OCI-LY7 (cell line): Measurements from ENCODE around the gene SMURF2. TPM values are rescaled to one million over a fixed set of nuclear protein-coding genes. Genes with fewer than 3 reads are reported as not detected.
A peak's percentile ranks its signal among the peaks of the same experiment; 100 is the strongest.

Source experiments
- BruUV-seq: library from RNA; stranded (reverse); fragments of 400-500 nt; replicated peaks from 2 replicates; lab custom pipeline; 2021; lab: Mats Ljungman, UMichigan
- CTCF ChIA-PET: fragments of 300-600 bp; sonication (Branson Sonifier 250); formaldehyde crosslinking; loops from one replicate; lab custom pipeline; 2022; ENCODE audit warnings: antibody characterized with exemption; ENCODE audit not compliant: unreplicated experiment; lab: Charles Lee
- POLR2A ChIA-PET: fragments of 300-600 bp; sonication (Branson Sonifier 250); formaldehyde crosslinking; loops from one replicate; lab custom pipeline; 2022; ENCODE audit warnings: antibody characterized with exemption; lab: Charles Lee
- DNase-seq: peaks from one replicate; pipeline ENCODE4 v3.0.0-alpha.2; 2015; ENCODE audit warnings: low spot score
- H2AFZ ChIP-seq: fragments of 200-600 bp; sonication (generic), shearing (Covaris generic); 2 replicates; pipeline ENCODE4 v1.6.1; 2014; ENCODE audit warnings: mild to moderate bottlenecking, antibody characterized with exemption, low read length, moderate library complexity
- H3K27ac ChIP-seq: fragments of 200-600 bp; sonication (generic); 2 replicates; pipeline ENCODE4 v1.5.1; 2014; ENCODE audit warnings: mixed run types, low read depth, mild to moderate bottlenecking, moderate library complexity, low read length, inconsistent platforms; ENCODE audit not compliant: poor library complexity, severe bottlenecking
- H3K36me3 ChIP-seq: fragments of 200-600 bp; sonication (generic); 2 replicates; pipeline ENCODE4 v1.6.1; 2014; ENCODE audit warnings: mild to moderate bottlenecking, antibody characterized with exemption, low read length, moderate library complexity, mixed read lengths; ENCODE audit not compliant: insufficient read depth
- H3K4me1 ChIP-seq: fragments of 200-600 bp; sonication (generic); 2 replicates; pipeline ENCODE4 v1.5.1; 2014; ENCODE audit warnings: mild to moderate bottlenecking, low read length; ENCODE audit not compliant: insufficient read depth, poor library complexity, severe bottlenecking
- H3K4me2 ChIP-seq: fragments of 200-600 bp; sonication (generic); 2 replicates; pipeline ENCODE4 v1.6.1; 2014; ENCODE audit warnings: mild to moderate bottlenecking, low read length
- H3K4me3 ChIP-seq: fragments of 200-600 bp; sonication (generic); 2 replicates; pipeline ENCODE4 v1.5.1; 2014; ENCODE audit warnings: mild to moderate bottlenecking, low read depth, low read length; ENCODE audit not compliant: poor library complexity, severe bottlenecking
- H3K79me2 ChIP-seq: fragments of 200-600 bp; sonication (generic); 2 replicates; pipeline ENCODE4 v1.6.1; 2016; ENCODE audit warnings: low read depth, mild to moderate bottlenecking, low read length, moderate library complexity, mixed read lengths; ENCODE audit not compliant: insufficient read depth
- H3K9me2 ChIP-seq: fragments of 200-600 bp; sonication (generic); 2 replicates; pipeline ENCODE4 v1.6.1; 2016; ENCODE audit warnings: mild to moderate bottlenecking, low read length, mixed read lengths; ENCODE audit not compliant: insufficient read depth
- H3K9me3 ChIP-seq: fragments of 200-600 bp; sonication (generic); 2 replicates; pipeline ENCODE4 v1.6.1; 2014; ENCODE audit warnings: mild to moderate bottlenecking, mixed run types, low read length, mixed read lengths
- H4K20me1 ChIP-seq: fragments of 200-600 bp; sonication (generic); 2 replicates; pipeline ENCODE4 v1.6.1; 2014; ENCODE audit warnings: mild to moderate bottlenecking, antibody characterized with exemption, low read length, moderate library complexity, mixed read lengths; ENCODE audit not compliant: insufficient read depth
- CTCF ChIP-seq: fragments of 200-600 bp; sonication (generic); conservative IDR thresholded peaks from 2 replicates; pipeline ENCODE4 v1.5.1; 2014; ENCODE audit warnings: mild to moderate bottlenecking, antibody characterized with exemption, low read length, moderate library complexity, mixed read lengths
- EZH2phosphoT487 ChIP-seq: fragments of 200-600 bp; sonication (generic); IDR thresholded peaks from 2 replicates; pipeline ENCODE4 v1.6.1; 2018; ENCODE audit warnings: low read depth, borderline replicate concordance, mild to moderate bottlenecking, mixed run types, antibody characterized with exemption, low read length, moderate library complexity, mixed read lengths
- intact Hi-C: fragments of 100-400 bp; cut with micrococcal nuclease; formaldehyde crosslinking; loops from one replicate; pipeline ENCODE4 v1.10.0; 2022; ENCODE audit not compliant: unreplicated experiment
- total RNA-seq, 2 experiments: library from RNA; depleted of rRNA in 1 of 2; stranded (reverse); fragments of >200 nt in 1 of 2; shearing (Covaris generic) in 1 of 2; gene quantifications; 2 replicates each; pipeline ENCODE4 v1.2.3, GENCODE V29; 2014 to 2022

The SMURF2 gene
- total RNA-seq, 2 experiments from 2014 or later: 15.6 to 20.8 TPM

DNA sequence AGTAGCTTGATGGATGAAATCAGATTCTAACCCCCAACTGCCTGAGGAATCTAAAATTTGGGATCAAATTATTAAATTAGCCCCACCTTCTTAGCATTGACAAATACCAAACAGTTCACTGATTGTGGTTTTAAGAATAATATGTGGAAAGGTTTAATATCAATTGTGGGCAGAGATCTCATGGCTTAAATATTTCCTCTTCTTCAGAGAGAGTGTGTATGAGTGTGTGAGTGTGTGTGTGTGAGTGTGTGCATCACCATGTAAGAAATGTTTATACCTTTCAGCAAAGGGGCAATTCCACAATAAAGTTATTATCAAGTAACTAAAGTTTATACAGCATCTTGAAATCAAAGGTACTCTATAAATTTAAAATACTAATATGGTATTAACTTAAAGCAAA, 3.2 kb downstream of the SMURF2 start:
- Histone ChIP-seq H3K27ac (no peak overlapping the region), H3K9me2 (no peaks in the 10 kb centered on the region), H3K4me2 (0 out of 2 replicates have a peak overlapping the region, but pooled peaks have one; percentile 17), H3K4me3 (no peak overlapping the region), H3K9me3 (peaks cover 19% of the 10 kb centered on the region; the same call in 1 of the 2 replicates), H4K20me1 (peaks cover 12% of the 10 kb centered on the region), H3K36me3 (peaks cover 17% of the 10 kb centered on the region), H3K4me1 (peaks cover 19% of the 10 kb centered on the region), H2AFZ (no peak overlapping the region), H3K79me2 (peaks cover 71% of the 10 kb centered on the region)
- POLR2A ChIA-PET: interaction anchor here (0.6 kb wide), 1 partner anchor 395 kb away, joined by 3 read pairs; no protein-coding TSS in a partner anchor
- CTCF ChIA-PET: no interaction called here
- BruUV-seq: no TSS peak
- TF ChIP-seq CTCF (no peak), EZH2phosphoT487 (no peak)
- no peak for DNase-seq
- intact Hi-C loops: no loop called here

GRCh38 chr17:64657610-64658125, 4.4 kb downstream of the SMURF2 start:
- Histone ChIP-seq H3K9me2 (no peaks in the 10 kb centered on the region), H3K79me2 (peaks cover 83% of the 10 kb centered on the region), H4K20me1 (peaks cover 12% of the 10 kb centered on the region), H3K4me2 (no peak overlapping the region), H2AFZ (no peak overlapping the region), H3K27ac (no peak overlapping the region), H3K4me1 (peaks cover 12% of the 10 kb centered on the region), H3K36me3 (peaks cover 17% of the 10 kb centered on the region), H3K4me3 (no peak overlapping the region), H3K9me3 (peaks cover 19% of the 10 kb centered on the region; the same call in 1 of the 2 replicates)
- CTCF ChIA-PET: no interaction called here
- DNase-seq: no peak
- intact Hi-C loops: no loop called here
- TF ChIP-seq EZH2phosphoT487 (no peak), CTCF (no peak)
- POLR2A ChIA-PET: interaction anchor here (0.9 kb wide), 1 partner anchor 15 kb away, joined by 3 read pairs; no protein-coding TSS in a partner anchor
- BruUV-seq: no TSS peak

GRCh38 chr17:64655704-64656103, 6.4 kb downstream of the SMURF2 start:
- H2AFZ ChIP-seq: no peak overlapping the region
- no peaks in the 10 kb centered on the region for H3K9me2 ChIP-seq
- H3K4me3 ChIP-seq: no peak overlapping the region
- H3K36me3 ChIP-seq: peaks cover 17% of the 10 kb centered on the region
- BruUV-seq: no TSS peak
- H3K4me1 ChIP-seq: peaks cover 8% of the 10 kb centered on the region
- H3K9me3 ChIP-seq: peaks cover 19% of the 10 kb centered on the region; the same call in 1 of the 2 replicates
- H4K20me1 ChIP-seq: peaks cover 10% of the 10 kb centered on the region
- peaks cover 84% of the 10 kb centered on the region for H3K79me2 ChIP-seq
- no peak overlapping the region for H3K4me2 ChIP-seq
- ChIA-PET CTCF (no interaction called here), POLR2A (interaction anchor here (0.6 to 0.7 kb wide), 3 partner anchors 37 to 110 kb away, joined by 4 to 5 read pairs (median 4); no protein-coding TSS in a partner anchor)
- no peak for DNase-seq
- H3K27ac ChIP-seq: no peak overlapping the region
- intact Hi-C loops: no loop called here
- TF ChIP-seq CTCF (no peak), EZH2phosphoT487 (no peak)
